ENCODE measurements around the gene CHDH.

CHDH gene

GRCh38 chr3:53790470-53790869 is 55.7 kb downstream of the CHDH start:
- no peak for DNase-seq (ENCODE audit: low read depth in 3 of 3)

GRCh38 chr3:53789459-53789858 is 56.8 kb downstream of the CHDH start:
- DNase-seq (ENCODE audit: low read depth in 3 of 3): no peak

DNA sequence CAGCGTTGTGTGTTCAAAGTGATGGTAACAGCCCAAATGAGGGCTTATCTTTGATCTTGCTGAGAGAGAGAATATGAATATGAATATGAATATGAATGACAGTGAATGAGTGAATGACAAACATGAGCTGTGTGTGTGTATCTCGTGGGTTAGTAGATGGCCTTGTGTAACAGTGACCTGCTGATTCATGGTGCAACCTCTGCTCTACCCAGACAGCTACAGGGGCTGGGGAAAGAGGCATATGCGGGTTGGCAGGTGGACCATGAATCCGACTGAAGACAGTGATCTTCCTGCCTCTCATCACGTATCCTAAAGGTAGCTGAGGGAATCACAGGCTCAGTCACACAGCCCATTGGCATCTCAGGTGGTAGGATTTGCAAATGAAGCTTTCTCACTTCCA is 58.2 kb downstream of the CHDH start:
- no peak for DNase-seq (ENCODE audit: low read depth in 3 of 3)

GRCh38 chr3:53787016-53787415 is 59.2 kb downstream of the CHDH start:
- no peak for DNase-seq (ENCODE audit: low read depth in 3 of 3)

GRCh38 chr3:53780806-53781205 is 65.4 kb downstream of the CHDH start:
- DNase-seq (ENCODE audit: low read depth in 3 of 3): no peak

GRCh38 chr3:53780171-53780570 is 66.0 kb downstream of the CHDH start:
- no peak for DNase-seq (ENCODE audit: low read depth in 3 of 3)

DNA sequence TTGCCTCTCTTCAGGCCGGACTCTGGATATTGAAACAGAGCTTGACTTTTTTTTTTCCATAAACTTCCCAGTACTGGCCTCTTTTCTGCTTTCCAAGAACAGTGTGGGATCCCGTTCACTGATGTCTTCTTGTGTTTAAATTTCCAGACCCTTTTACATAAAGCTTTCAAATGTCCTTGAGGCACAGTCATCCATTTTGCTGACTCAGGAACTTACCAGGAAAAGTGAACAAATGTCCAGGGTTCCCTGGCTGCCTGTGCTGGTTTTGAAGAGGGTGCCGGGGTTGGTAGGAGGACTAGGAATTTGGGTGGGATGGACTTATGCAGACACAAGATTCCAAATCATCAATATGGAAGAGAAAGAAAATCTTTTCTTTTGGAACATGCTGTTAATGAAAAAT is 68.1 kb downstream of the CHDH start:
- no peak for DNase-seq (ENCODE audit: low read depth in 3 of 3)

DNA sequence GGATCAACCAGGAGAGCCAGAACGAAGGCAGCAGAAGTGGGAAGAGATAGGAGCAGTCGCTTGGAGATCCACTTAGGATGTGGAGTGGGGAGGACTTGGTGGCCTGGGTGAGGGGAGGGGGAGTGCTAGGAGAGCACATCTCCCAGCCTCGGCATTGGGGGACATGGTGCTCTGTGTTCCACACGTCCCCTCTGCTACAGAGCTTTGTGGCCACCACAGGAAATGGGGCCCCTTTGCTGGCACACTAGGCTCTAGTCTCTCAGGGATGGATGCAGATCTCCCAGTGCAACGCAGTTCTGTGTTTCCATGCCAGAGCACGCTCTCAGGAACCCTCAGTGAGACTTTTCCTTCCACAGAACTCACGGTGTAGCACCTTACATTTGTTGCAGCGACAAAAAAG is 68.8 kb downstream of the CHDH start:
- no peak for DNase-seq (ENCODE audit: low read depth in 3 of 3)

GRCh38 chr3:53776494-53777101 is 69.6 kb downstream of the CHDH start:
- DNase-seq (ENCODE audit: low read depth in 3 of 3): no peak

DNA sequence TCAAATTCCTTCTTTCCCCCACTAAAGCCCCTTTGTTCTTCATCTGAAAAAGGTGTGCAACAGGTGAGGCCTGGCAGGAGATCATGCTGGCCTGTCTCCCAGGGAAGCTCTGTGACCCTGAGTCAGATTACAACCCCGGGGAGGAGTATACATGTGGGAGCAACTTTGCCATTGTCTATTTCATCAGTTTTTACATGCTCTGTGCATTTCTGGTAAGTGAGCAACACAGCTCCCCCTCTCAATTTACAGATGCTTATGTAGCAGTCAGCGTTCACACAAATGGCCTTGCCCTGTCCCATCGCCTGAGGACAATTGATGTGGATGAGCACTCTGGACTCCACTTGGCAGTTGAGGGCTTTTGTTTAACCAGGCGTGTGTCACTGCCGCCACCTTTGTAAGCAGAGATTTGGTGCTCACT is 70.4 kb downstream of the CHDH start:
- no peak for DNase-seq (ENCODE audit: low read depth in 3 of 3)

DNA sequence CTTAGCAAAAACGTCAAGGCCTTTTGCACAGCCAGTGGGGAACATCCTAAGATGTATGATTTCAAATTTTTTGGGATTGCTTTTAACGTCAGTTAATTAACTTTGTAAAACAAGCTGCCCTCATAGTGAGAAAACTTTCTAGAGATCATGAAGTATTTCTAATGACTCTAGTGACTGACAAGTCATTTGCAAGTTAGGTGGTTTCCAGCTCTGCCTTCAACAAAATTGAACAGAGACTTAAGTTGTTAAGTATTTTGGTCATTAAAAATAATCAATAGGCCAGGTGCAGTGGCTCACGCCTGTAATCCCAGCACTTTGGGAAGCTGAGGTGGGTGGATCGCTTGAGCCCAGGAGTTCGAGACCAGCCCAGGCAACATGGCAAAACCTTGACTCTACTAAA is 71.2 kb downstream of the CHDH start:
- DNase-seq (ENCODE audit: low read depth in 3 of 3): no peak

- DNase-seq (ENCODE audit: low read depth in 3 of 3): no peak
Observed at GRCh38 chr3:53774414-53774813, 71.8 kb downstream of the CHDH start.

DNA sequence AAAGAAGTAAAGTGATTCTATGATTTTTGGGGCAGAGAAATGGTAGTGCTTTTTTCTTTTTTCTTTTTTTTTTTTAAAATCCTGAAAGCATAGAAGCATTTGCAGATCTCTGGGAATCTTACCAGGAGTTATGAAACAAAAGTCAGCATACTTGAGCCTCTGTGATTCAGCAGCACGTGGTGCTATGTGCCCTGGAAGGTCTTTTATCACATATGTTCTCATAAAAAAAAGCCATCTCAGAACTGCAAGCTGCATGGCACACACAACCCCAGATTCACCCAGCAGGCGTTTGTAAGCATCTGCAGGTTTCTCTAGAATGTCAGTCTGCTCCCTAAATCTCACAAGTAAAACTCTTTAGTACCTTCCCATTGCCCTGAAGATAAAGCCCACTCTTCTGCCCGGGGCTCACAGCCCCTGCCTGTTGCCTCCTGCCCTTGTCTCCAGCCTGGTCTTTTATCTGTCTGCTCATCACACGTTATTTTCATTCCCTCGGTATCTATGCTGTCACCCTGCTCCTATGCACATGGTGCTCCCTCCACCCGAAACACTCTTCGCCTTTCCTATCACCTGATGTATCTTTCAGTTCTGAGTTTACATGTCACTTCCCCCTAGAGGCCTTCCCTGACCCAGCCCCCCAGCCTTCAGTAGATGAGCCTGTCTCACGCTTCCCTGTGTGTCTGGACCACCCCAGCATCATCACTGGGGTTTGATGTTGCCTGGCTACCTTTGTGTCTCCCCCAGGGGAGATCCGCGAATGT is 72.4 kb downstream of the CHDH start:
- no peak for DNase-seq (ENCODE audit: low read depth in 3 of 3)

DNA sequence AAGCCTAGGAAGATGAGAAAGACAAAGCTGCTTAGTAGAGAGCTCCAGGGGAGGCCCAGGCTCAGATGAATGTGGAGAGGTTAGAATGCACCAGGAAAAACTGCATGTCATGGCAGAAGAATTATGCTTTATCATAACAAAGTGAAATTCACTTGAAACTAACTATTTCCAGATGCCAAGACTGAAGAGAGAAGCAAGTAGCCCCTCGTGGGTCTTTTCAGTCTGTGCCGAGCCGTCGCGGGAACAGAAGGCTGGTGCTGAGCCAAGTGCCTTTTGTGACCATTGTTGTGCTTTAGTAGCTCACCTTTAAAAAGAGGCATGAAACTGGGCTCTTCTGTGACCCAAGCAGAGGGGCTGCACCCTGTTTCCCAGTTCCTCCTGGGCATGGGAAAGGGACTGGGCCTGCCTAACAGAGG is 73.2 kb downstream of the CHDH start:
- DNase-seq (ENCODE audit: low read depth in 3 of 3): no peak

GRCh38 chr3:53772562-53772961 is 73.7 kb downstream of the CHDH start:
- DNase-seq (ENCODE audit: low read depth in 3 of 3): no peak

DNA sequence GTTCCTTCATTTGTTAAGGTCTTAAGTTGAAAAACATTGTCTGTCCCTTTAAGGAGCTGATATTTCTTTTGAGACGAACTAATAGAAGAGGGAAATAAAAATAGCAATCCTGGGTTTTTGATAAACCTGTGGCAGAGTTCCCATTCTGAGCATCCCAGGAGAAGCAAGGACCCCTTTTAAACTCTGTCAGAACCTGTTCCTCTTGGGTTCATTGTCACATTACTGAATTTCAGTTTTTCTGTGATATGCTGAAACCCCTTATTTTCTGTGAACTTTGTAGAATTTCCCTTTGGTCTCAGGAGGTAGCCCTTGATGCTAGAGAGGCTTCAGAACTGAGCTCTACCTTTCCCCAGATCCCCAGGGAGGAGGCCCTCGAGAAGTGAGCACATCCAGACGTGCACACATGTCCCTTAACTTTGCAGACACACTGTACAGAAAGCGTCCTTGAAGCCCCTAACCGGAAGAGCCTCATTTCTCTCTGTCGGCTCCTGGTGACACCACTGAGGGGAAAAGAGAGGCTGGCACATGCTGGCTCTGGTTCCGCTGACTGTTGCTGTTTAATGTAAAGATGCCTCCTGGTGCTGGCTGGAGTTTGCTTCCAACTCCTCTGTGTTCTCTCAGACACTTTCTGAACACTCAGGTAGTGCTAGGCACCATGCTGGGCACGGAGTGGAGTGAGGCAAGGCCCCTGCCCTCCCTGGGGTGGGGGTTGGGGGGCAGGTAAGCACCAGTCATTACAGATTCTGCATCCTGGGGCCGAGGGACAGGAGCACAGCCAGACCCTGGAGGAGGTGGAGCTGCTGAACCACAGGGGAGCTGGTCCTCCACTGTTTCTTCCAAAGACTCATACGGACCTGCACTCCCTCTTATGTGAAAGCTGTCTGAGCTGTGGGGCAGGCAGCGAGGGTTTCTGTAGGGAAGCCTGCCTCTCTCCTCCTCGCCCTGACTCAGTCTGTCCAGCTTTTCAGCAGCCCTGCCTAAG is 77.5 kb downstream of the CHDH start:
- DNase-seq (ENCODE audit: low read depth in 3 of 3): no peak

DNA sequence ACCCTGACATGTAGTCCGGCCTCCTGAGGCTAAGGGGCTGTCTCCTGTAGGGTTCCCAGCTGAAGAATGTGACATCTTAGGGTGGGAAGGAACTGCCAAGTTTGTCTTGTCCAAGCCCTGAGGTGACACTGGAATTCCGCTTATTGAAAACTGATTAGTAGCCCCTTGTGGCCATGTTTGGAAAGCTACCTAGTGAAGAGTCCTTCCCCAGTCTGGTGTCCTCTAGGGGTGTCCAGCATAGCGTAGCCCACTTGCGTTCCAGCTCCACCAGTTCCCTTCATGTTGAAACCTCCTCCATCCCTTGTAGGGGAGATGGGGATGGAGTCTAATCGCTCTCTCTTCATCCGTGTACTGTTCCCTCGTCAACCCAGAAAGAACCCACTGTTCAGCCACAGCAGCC is 79.5 kb downstream of the CHDH start:
- no peak for DNase-seq (ENCODE audit: low read depth in 3 of 3)

DNA sequence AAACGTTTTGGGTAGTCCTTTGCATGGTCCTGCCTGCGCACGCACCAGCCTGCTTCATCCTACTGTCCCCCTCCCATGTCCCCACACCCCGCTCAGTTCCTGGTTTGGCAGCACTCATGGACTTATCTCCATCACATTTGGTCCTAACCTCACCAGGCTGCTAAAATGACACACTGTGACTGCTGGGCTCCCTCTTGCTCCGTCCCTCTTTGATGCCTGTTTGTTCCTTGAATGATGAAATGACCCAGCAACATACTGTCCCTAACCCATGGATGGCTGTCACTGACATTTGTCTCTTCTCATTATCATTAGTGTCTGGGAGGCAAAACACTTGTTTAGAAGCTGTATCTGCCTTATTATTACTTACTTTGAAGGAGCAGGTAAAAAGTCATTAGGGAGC is 80.5 kb downstream of the CHDH start:
- no peak for DNase-seq (ENCODE audit: low read depth in 3 of 3)

GRCh38 chr3:53764026-53764775 is 82.0 kb downstream of the CHDH start:
- DNase-seq (ENCODE audit: low read depth in 3 of 3): no peak

DNA sequence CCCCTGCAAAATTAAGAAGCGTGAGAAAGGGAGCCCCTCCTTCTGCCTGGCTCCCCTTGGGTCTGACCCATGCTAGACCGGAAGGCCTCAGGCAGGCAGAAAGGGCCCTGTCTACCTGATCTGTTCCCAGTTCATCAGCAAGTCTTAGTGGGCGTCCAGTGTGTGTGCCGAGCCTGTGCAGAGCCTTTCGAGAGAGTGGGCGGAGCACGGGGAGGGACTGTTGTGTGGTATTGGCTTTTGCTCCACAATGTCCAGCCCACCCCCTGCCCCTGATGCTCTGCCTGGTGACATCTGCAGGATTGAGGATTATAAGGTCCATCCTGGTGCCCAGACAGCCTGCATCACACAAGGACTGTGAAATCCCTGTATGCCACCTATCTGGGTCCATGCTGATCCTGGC is 82.9 kb downstream of the CHDH start:
- no peak for DNase-seq (ENCODE audit: low read depth in 3 of 3)

Measured in stimulated activated CD4-positive, alpha-beta T cell treated with anti-CD3 and anti-CD28 coated beads, TNF-alpha, amount 100 ng/mL, for 24 hours (primary cell).